HG02870 (cell line): ENCODE measurements around the gene KLF5.

Experiments used
- ATAC-seq: cut with Tn5 transposase; IDR thresholded peaks from one replicate; pipeline ENCODE4 v1.9.1; 2021; ENCODE audit warnings: mild to moderate bottlenecking, moderate library complexity; ENCODE audit not compliant: unreplicated experiment

Gene KLF5

DNA sequence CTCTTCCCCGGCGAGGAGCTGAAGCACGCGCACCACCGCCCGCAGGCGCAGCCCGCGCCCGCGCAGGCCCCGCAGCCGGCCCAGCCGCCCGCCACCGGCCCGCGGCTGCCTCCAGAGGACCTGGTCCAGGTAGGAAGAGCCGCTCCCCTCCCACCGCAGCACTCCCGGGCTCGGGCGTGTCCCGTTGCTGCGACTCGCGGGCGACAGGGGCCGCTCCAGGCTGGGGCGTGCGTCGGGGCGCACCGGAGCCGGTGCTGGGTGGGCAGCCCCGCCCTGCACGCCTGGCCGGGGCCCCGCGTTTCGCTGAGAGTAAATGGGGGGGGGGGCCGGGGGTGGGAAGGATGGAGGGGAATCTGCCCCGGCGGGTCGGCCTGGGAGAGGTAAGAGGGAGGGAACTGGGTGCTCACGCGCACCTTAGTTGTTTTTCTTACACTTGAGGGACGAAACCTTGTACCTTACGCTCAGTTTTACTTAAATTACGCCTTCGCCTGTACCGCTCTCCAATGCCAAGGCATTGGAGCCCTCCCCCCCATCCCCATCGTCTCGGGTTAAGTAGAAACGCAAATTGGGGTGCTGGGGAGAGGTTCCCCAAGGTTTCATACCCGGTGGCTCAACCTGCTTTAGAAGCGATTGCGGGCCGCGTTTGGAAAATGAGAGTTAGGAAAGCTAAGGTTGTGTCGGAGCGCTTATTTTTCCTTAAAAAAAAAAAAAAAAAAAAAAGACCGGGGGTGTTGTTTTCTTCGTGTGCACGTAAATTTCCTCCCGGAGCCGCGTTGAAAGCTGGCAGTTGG, 850 bp downstream of the KLF5 start:
- ATAC-seq, result peak; percentile 32

DNA sequence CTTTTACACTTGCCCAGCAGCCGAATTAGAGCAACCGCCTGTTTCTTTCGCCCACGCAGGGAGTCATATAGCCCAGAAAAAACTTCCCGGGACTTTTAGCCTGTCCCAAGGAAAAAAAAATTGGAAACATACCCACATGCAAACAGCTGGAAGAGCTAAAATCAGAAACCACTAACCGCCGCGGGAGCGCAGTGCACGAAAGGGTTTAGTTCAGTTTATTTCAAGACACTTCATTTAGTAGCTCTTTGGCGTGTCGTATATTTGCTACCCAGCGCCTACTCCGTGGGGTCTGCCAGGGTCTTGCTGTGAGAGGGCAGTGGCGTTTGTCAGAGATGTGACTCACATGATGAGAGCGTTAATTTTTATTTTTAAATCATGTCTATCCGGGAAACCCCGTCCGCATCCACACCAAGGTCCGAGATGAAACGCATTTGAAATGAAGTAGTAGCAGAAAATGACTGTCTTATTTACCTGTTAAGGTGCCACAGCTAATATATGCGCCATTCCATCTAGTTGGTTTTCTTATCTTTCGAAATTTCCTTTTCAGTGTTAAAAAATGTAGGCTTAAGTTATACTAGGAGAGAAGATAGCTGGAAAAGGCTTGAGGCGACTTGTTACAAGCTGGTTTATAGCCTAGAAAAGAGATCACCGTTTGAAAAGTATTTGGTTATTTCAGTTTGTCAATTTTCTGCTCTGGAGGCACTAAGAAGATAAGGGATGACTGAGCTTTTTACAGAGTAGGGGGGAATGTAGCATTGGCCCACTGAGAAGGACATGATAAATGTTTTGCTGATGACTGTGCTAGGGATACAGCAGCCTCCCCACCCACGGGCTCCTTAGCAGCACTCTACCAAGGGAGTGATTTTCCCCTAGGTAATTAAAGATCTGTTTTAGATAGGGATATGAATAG, 1.7 kb downstream of the KLF5 start:
- ATAC-seq, result no peak

DNA sequence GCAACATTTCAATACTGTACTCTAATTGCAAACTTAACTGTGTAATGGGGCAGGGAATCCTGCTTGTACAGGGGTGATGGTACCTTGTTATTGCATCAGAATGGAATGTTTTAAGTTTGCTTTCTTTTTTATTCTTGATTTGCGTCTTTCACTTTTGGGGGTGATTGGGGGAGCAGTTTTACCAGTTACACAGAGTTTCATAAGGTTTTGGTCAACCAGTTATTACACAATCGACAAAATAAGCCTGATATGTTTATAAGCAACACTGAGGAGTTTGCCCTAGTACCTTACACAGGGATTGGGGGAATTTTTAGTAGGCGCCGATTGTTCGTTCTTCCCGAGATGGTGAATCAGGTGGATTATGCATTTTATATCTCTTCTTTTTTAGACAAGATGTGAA, 2.7 kb downstream of the KLF5 start:
- ATAC-seq, result no peak

DNA sequence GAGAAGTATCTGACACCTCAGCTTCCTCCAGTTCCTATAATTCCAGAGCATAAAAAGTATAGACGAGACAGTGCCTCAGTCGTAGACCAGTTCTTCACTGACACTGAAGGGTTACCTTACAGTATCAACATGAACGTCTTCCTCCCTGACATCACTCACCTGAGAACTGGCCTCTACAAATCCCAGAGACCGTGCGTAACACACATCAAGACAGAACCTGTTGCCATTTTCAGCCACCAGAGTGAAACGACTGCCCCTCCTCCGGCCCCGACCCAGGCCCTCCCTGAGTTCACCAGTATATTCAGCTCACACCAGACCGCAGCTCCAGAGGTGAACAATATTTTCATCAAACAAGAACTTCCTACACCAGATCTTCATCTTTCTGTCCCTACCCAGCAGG, 3.1 kb downstream of the KLF5 start:
- no peak for ATAC-seq

DNA sequence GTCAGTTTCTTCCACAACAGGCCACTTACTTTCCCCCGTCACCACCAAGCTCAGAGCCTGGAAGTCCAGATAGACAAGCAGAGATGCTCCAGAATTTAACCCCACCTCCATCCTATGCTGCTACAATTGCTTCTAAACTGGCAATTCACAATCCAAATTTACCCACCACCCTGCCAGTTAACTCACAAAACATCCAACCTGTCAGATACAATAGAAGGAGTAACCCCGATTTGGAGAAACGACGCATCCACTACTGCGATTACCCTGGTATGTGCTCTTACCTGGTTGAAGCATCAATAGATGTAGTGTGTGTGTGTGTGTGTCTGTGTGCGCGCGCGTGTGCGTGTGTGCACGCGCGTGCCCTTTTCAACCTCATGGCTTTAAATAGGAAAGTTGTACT, 3.7 kb downstream of the KLF5 start:
- no peak for ATAC-seq

DNA sequence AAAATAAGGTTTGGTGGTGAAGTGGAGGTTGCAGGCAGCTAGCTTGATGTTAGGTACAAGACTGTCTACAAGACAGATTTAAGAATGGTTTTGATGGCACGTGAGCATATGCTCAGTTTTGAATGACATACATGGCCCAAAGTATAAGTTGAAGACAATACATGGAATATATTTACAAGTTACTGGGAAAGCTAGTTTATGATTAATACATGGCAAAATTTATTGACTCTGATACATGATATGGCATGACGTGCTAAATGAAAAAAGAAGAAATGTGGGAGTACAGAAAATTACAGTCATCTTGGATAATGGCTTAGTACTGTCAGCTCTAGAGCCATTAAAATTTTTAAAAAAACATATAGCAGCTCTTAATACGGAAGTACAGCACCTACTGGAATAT, 4.4 kb downstream of the KLF5 start:
- ATAC-seq, result no peak

DNA sequence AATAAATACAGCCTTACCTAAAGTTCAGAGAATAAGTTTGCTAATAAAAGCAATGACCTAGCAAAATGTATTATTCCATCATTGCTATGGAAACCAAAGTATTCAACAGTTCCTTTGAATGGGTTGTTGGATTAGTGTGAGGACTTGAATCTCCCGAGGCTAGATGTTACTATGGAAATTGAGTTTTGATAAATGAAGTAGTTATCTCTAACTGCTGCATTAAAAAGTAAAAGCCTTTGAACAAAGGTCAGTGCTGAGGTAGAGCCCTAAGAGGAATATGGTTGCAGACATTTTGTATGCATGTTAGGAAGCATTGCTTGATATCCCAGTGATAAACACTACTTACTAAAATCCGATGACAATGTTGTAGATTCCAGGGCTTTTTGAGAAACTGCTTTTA, 6.2 kb downstream of the KLF5 start:
- ATAC-seq, result no peak

DNA sequence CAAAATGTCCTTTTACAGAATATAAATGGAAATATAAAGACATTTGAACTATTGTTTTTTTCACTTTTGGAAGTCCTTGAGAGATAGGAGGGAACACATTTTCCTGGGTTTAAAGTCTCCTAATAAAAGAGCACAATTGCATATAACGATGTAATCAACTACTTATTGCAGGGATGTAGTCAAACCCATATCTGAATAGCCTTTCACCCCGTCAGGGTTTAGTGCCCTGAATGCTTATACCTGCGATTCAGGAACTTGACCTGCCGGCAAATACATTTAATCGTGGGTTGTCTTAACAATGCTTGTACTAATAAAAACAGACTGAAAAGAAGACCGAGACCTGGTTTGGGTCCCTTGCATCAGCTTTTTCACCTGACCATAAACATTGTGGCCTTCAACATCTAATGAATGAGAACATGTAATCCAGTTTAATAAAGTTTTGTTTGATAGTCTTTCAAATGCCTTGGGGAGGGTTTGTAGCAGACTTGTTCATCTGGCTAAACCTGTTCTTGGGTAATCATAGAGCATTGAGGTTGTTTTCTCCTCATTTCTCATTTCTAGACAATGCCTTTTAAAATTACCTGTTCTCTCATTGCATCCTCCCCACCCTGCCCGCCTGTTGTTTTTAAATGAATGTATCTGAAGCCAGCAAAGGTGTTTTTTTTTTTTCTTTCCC, 7.0 kb downstream of the KLF5 start:
- no peak for ATAC-seq

DNA sequence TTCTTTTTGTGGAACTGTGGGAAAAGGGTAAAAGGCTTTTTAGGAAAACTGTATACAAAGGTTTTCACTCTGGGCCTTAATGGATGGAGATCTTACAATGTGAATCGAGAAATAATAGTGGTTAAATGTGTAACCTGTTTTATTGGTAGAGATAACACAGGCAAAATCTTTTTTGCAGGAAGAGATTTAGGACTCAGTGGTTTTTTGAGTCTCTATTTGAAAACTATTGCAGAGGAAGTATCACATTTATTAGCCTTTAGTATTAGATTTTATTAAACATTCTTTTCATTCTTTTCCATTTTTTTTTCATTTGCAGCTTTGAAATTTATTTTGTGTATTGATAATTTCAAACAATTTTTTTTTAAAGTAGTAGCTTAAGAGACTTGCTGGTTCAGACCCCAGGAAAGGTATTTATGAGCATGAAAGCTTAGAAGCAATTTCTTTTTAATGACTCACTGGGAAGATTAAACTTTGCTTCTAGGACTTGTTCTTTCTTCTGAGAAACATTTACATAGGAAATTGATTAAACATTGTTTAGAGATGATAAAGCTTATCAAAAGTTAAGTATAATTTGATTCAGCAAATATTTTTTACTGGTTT, 10.5 kb downstream of the KLF5 start:
- ATAC-seq, result no peak

DNA sequence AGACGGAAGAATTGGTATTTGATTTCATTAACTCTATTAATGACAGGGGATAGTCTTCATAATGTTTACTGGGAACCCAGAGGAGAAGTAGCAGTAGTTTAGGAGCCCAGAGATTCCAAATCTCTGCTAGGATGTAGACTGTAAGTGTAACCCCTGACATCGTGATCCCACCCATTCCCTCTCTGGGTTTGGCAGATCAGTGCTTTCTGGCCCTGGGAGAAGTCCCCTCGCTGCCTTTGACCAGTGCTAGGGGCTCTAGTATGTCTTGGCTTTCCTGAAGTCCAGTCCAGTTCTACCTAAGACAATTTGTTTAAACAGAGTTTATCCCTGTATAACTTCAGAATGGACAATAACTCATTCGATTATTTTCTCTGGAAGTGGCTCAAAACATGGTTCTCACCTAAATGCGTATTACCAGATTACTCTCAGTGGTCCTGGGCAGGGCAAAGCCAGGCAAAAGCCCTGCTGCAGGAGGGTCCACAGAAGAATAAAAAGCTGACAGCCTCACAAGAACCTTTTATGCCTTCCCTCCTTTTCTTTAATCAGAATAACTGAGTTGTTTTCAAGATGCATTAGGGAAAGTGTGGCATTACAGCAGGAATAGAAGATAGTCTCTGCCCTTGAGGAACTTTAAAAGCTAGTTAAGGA, 11.8 kb downstream of the KLF5 start:
- ATAC-seq, result no peak

DNA sequence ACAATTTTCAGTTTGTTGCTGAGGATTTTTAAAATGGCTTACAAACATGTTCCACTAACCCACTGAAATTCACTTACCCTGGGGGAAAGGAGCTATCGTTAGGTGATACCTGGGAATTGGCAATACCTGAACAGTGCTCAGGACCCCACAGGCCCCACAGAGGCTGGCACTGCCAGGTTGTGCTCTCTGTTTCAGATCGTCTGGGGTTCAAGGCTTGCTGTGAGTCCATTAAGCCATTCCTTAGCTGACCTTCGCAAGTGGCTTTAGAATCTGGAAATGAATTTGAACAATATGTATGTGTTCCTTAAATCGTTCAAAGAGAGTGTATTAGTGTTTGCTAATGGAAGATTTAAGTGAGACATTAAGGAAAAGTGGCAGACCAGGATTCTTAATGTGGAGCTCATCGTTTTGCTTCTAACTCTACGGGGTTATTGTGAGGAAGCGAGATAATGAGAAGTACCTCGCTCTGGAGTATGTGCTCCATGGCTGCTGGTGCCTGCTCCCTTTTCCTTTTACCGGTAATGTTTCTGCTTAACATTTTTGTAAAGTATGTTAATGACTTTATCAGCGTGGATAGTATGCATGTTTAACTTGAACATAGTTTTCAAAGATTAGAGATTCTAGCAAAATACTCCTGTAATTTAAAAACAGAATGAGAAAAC, 13.6 kb downstream of the KLF5 start:
- ATAC-seq, result no peak

DNA sequence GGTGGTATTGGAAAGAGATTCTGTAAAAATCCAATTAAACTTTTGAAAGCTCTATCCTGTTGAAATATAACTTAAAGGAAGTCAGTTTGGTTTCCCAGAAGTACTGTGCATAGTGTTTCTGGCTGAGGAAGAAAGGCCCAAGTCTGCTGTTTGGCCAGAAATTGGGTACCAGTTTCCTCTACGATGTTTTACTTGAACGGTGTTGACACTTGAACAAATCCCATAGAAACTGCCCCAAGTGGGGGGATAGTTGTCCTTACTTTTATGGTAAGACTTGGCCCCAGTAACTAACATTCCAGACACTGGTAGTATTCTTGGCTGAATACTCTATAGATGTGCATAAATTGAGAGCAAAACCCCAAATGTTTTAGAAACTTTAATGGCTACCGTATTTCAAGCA, 14.2 kb downstream of the KLF5 start:
- ATAC-seq, result no peak

DNA sequence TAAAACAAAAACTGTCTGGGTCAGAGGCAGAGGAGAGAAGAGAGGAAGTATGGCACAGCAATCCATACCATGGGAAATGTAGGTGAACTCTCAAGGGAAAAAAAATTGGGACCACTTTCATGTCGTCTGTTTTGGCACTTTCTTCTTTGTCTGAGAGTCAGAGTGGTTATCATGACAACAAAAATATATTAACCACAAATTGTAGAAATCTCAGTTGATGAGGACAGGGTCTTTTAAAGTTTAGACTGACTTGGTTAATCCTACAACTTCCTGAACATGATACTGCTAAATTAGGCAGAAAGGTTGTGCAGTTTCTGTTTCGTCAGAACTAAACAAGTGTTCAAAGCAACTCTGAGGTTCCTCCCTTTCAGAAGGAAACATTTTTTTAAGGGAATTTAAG, 15.2 kb downstream of the KLF5 start:
- peak; percentile 75 for ATAC-seq

DNA sequence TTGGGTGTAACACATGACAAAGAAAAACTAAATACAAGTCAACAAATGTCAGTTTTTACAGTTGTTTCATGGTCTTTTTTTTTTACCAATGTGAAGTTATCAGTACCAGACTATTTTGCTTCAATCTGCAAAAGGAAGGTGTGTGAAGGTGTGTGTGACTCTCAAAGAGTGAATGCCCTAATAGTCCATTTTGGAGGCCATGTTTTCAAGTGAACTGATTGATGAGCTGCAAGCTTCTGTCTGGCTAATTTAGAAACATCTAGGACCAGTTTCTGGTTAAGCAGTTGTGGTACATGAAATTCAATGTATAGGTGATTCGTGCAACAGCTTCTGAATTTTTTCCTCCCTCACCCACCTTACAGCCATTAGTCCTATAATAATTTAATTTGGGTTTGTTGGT, 16.1 kb downstream of the KLF5 start:
- ATAC-seq, result no peak

DNA sequence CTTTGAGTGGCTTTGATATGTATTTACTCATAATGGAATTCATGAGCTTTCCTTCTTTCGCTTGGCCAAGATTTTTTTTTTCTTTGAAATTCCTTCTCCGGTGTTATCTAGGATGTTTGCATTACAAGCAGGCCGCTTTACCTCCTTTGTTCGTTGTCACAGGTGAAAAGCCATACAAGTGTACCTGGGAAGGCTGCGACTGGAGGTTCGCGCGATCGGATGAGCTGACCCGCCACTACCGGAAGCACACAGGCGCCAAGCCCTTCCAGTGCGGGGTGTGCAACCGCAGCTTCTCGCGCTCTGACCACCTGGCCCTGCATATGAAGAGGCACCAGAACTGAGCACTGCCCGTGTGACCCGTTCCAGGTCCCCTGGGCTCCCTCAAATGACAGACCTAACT, 16.7 kb downstream of the KLF5 start:
- no peak for ATAC-seq

DNA sequence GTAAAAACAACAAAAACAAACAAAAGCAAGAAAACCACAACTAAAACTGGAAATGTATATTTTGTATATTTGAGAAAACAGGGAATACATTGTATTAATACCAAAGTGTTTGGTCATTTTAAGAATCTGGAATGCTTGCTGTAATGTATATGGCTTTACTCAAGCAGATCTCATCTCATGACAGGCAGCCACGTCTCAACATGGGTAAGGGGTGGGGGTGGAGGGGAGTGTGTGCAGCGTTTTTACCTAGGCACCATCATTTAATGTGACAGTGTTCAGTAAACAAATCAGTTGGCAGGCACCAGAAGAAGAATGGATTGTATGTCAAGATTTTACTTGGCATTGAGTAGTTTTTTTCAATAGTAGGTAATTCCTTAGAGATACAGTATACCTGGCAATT, 17.1 kb downstream of the KLF5 start:
- no peak for ATAC-seq

DNA sequence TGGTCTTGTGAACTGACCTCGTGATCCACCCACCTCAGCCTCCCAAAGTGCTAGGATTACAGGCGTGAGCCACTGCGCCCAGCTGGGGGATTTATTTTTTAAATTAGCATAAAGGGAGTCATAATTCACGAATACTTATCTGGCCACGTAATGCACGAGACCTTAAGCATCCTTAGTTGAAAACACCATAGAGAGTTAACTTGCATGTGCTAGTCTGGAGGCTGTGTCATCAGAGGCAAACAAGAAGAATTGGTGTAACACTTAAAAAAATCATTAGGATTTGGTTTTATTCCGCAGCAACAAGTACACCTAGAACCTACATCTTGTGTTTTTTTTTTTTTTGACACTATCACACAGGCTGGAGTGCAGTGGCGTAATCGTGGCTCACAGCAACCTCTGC, 19.1 kb downstream of the KLF5 start:
- ATAC-seq, result no peak

DNA sequence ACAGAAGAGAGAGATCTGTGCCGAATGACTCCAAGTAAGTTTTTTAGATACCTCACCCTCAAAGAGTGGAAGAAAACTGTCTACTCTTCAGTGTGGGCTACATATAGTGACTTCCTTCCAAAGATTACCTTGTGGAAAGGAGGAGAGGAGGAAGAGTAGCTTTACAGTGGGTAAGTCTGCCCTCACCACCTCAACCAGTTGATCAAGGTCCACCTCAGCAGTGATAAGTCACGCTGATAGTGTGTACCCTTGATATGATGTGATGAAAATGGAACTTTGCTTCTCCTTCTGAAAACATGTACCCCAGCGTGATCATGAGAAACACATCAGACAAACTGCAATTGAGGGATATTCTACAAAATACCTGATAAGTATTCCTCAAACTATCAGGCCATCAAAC, 20.6 kb downstream of the KLF5 start:
- no peak for ATAC-seq

DNA sequence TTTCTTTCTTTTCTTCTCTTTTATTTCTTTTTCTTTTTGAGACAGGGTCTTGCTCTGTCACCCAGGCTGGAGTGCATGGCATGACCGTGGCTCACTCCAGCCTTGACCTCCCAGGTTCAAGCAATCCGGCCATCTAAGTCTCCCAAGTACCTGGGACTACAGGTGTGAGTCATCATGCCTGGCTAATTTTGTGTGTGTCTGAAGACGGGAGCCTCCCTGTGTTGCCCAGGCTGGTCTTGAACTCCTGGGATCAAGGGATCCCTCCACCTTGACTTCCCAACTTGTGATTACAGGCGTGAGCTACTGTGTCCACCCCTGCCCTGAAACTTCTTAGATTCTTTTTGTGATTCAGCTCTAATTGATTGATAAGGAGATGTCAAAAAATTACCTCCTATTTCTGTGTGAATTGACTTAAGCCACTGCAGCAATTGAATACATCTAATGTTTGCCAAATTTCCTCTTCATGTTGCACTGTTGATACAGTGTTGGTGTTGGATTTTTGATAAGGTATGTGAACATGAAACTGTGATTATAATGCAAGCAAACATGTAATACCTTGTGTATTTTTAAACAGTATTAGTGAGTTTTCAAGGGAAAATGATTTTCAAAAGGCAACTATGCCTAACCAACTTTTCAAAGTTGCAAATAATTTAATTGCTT, 22.6 kb downstream of the KLF5 start:
- ATAC-seq, result no peak

DNA sequence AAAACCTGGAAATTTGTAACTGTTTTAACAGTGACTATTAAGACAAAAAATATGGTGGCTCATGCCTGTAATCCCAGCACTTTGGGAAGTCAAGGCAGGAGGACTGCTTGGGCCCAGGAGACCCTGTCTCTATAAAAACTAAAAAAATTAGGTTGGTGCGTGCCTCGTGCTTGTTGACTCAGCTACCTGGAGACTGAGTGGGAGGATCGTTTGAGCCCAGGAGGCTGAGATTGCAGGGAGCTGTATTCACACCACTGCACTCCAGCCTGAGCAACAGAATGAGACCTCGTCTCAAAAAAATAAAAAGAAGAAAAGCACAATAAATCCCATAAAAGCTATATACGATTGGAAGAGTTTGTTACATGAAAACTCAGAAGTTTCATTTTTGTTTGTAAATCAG, 23.7 kb downstream of the KLF5 start:
- ATAC-seq, result no peak
